Breast epithelium (tissue), 4 donors: Measurements from ENCODE around the gene TWIST1. TPM values are rescaled to one million over a fixed set of nuclear protein-coding genes. Genes with fewer than 3 reads are reported as not detected.

Experiments used
- DNase-seq, 2 donors: peaks; one replicate each; pipeline ENCODE4 v3.0.0-alpha.2; 2019; ENCODE audit warnings: low spot score in 2 of 2
- H3K27ac ChIP-seq, 2 donors: fragments of 200-600 bp; sonication (generic) in 1 of 2; one replicate each; pipeline ENCODE4 v1.5.1; 2016 to 2019; ENCODE audit warnings: mild to moderate bottlenecking in 1 of 2
- H3K27me3 ChIP-seq, 2 donors: fragments of 200-600 bp; sonication (generic) in 1 of 2; one replicate each; pipeline versions ENCODE4 v1.5.1 to v1.6.0; 2017 to 2019; ENCODE audit warnings: control low read depth in 1 of 2, mild to moderate bottlenecking in 1 of 2
- H3K36me3 ChIP-seq: fragments of 200-600 bp; one replicate; pipeline ENCODE4 v1.5.1; 2019
- H3K4me1 ChIP-seq, 2 donors: fragments of 200-600 bp; sonication (generic); one replicate each; pipeline ENCODE4 v1.5.1; 2016 to 2019; ENCODE audit warnings: control low read depth in 1 of 2
- H3K4me3 ChIP-seq, 3 donors: fragments of 200-600 bp; sonication (generic); 1 replicate in 2 of 3; 2 replicates in 1 of 3; pipeline ENCODE4 v1.5.1; 2016 to 2019; ENCODE audit warnings: mild to moderate bottlenecking in 3 of 3, moderate library complexity in 2 of 3
- H3K9me3 ChIP-seq, 2 donors: fragments of 200-600 bp; sonication (generic) in 1 of 2; one replicate each; pipeline ENCODE4 v1.5.1; 2016 to 2019; ENCODE audit warnings: control low read depth in 1 of 2
- CTCF ChIP-seq, 3 donors: fragments of 450-650 bp; IDR thresholded peaks; one replicate each; pipeline ENCODE4 v1.5.1; 2016 to 2017; ENCODE audit warnings: antibody characterized with exemption in 3 of 3, mild to moderate bottlenecking in 3 of 3, moderate library complexity in 3 of 3
- POLR2A ChIP-seq: fragments of 450-650 bp; IDR thresholded peaks from one replicate; pipeline ENCODE4 v1.6.1; 2016; ENCODE audit warnings: antibody characterized with exemption, mild to moderate bottlenecking, moderate library complexity
- POLR2AphosphoS5 ChIP-seq, 3 donors: sonication (generic); formaldehyde crosslinking; IDR thresholded peaks; one replicate each; pipeline ENCODE4 v1.6.1; 2017; ENCODE audit warnings: antibody characterized with exemption in 3 of 3
- intact Hi-C: fragments of 100-400 bp; cut with DNase I; formaldehyde crosslinking; loops from one replicate; pipeline ENCODE4 v1.15.1; 2023; ENCODE audit warnings: low total_unique reads
- total RNA-seq, 3 donors: library from RNA; depleted of rRNA; stranded (reverse); fragments of >200 nt; gene quantifications; one replicate each; pipeline ENCODE4 v1.1.0, GENCODE V29; 2016

The TWIST1 gene
- total RNA-seq, 3 donors from 2014 or later, result 7.2 to 99.5 (median 60.0) TPM

- intact Hi-C loops, result no loop called here
- H3K36me3 ChIP-seq, result no peaks in the 10 kb centered on the region
- TF ChIP-seq POLR2AphosphoS5 (IDR thresholded peaks at IDR 0.05), result no peak
- no peak for TF ChIP-seq POLR2A
- no peak for TF ChIP-seq CTCF (IDR thresholded peaks at IDR 0.05)
Observed at GRCh38 chr7:19128856-19129255, 11.4 kb upstream of the TWIST1 start.

GRCh38 chr7:19121977-19122588 lies 4.6 kb upstream of the TWIST1 start:
- H3K27ac ChIP-seq, result no peak overlapping the region
- no peaks in the 10 kb centered on the region for H3K4me1 ChIP-seq
- DNase-seq, result no peak
- H3K27me3 ChIP-seq, result peaks cover 0 to 44% of the 10 kb centered on the region in 2 donors
- no peaks in the 10 kb centered on the region for H3K9me3 ChIP-seq
- no peak overlapping the region for H3K4me3 ChIP-seq
- TF ChIP-seq POLR2A, result no peak
- TF ChIP-seq CTCF (IDR thresholded peaks at IDR 0.05), result peak in 2 of 3 donors; percentile 46 to 52
- no peaks in the 10 kb centered on the region for H3K36me3 ChIP-seq
- intact Hi-C loops, result no loop called here

More at GRCh38 chr7:19128856-19129255, 11.4 kb upstream of the TWIST1 start:
- DNase-seq, result no peak
- H3K4me3 ChIP-seq, result no peak overlapping the region
- no peaks in the 10 kb centered on the region for H3K9me3 ChIP-seq
- no peaks in the 10 kb centered on the region for H3K27me3 ChIP-seq
- H3K4me1 ChIP-seq, result no peaks in the 10 kb centered on the region
- H3K27ac ChIP-seq, result no peak overlapping the region

GRCh38 chr7:19119870-19120486 lies 2.5 kb upstream of the TWIST1 start:
- H3K27me3 ChIP-seq, result peaks cover 0 to 59% of the 10 kb centered on the region in 2 donors
- H3K27ac ChIP-seq, result no peak overlapping the region
- DNase-seq, result no peak
- no peak overlapping the region for H3K4me3 ChIP-seq
- no peaks in the 10 kb centered on the region for H3K36me3 ChIP-seq
- TF ChIP-seq POLR2A, result no peak
- intact Hi-C loops, result no loop called here
- no peaks in the 10 kb centered on the region for H3K9me3 ChIP-seq
- H3K4me1 ChIP-seq, result no peaks in the 10 kb centered on the region

- H3K27me3 ChIP-seq, result peaks cover 0 to 65% of the 10 kb centered on the region in 2 donors
- no peak for DNase-seq
- H3K36me3 ChIP-seq, result no peaks in the 10 kb centered on the region
- H3K27ac ChIP-seq, result no peak overlapping the region
- intact Hi-C loops, result no loop called here
- H3K9me3 ChIP-seq, result no peaks in the 10 kb centered on the region
- H3K4me1 ChIP-seq, result no peaks in the 10 kb centered on the region
- TF ChIP-seq CTCF (IDR thresholded peaks at IDR 0.05) (no peak), POLR2AphosphoS5 (IDR thresholded peaks at IDR 0.05) (no peak), POLR2A (no peak)
- H3K4me3 ChIP-seq, result no peak overlapping the region
Observed at GRCh38 chr7:19119372-19119771, 1.9 kb upstream of the TWIST1 start.

- Histone ChIP-seq H3K9me3 (no peaks in the 10 kb centered on the region), H3K4me3 (peak overlapping the region in 2 of 3 donors; percentile 84 to 85), H3K36me3 (no peaks in the 10 kb centered on the region), H3K27me3 (peaks cover 0 to 70% of the 10 kb centered on the region in 2 donors), H3K27ac (peak overlapping the region; percentile 37 to 92), H3K4me1 (no peaks in the 10 kb centered on the region)
- intact Hi-C loops, result loop anchor here (1.0 kb wide), 1 partner anchor 12 kb away; no protein-coding TSS in a partner anchor
- TF ChIP-seq POLR2A, result no peak
- no peak for TF ChIP-seq CTCF (IDR thresholded peaks at IDR 0.05)
- TF ChIP-seq POLR2AphosphoS5 (IDR thresholded peaks at IDR 0.05), result no peak
- DNase-seq, result no peak
Observed at GRCh38 chr7:19118636-19119371, 1.4 kb upstream of the TWIST1 start.
